NCI-H748 treated with DMSO at 0.1 percent for 48 hours (cell line): ENCODE data around the gene PPIL4.

Experiments
- DNase-seq: peaks from one replicate; lab custom pipeline; 2025; lab: John Stamatoyannopoulos, UW

The PPIL4 gene

GRCh38 chr6:149545754-149546471 lies at the start of gene PPIL4:
TSS of gene PPIL4 (minus strand) at chr6:149546043. CDS start at chr6:149546005, 38 bp downstream.
- DNase-seq = peak; percentile 80

- no peak for DNase-seq
These were observed 47.6 kb upstream of the PPIL4 start for GRCh38 chr6:149593408-149593807.

- no peak for DNase-seq
These were observed 47.1 kb upstream of the PPIL4 start for GRCh38 chr6:149592983-149593382.

GRCh38 chr6:149586149-149586548 lies 40.3 kb upstream of the PPIL4 start:
- no peak for DNase-seq

GRCh38 chr6:149581349-149581748 lies 35.5 kb upstream of the PPIL4 start:
- no peak for DNase-seq

- DNase-seq = no peak
These were observed 35.0 kb upstream of the PPIL4 start for GRCh38 chr6:149580880-149581279.

- DNase-seq = no peak
These were observed 22.2 kb upstream of the PPIL4 start for GRCh38 chr6:149567945-149568585.

GRCh38 chr6:149567194-149567586 lies 21.3 kb upstream of the PPIL4 start:
- no peak for DNase-seq

GRCh38 chr6:149566410-149567193 lies 20.8 kb upstream of the PPIL4 start:
- DNase-seq = peak; percentile 30

GRCh38 chr6:149565527-149566409 lies 19.9 kb upstream of the PPIL4 start, which contains the start of gene GINM1:
TSS of gene GINM1 (plus strand) at chr6:149566375. CDS start at chr6:149566415, 40 bp downstream.
- DNase-seq = peak; percentile 74

- no peak for DNase-seq
These were observed 18.1 kb upstream of the PPIL4 start for GRCh38 chr6:149563928-149564325.

- DNase-seq = no peak
These were observed 17.5 kb upstream of the PPIL4 start for GRCh38 chr6:149563203-149563927.

- no peak for DNase-seq
These were observed 14.9 kb upstream of the PPIL4 start for GRCh38 chr6:149560736-149561135.

- no peak for DNase-seq
These were observed 13.5 kb upstream of the PPIL4 start for GRCh38 chr6:149559389-149559788.

- no peak for DNase-seq
These were observed 12.2 kb upstream of the PPIL4 start for GRCh38 chr6:149558029-149558428.

GRCh38 chr6:149551920-149552319 lies 6.1 kb upstream of the PPIL4 start:
- no peak for DNase-seq

- no peak for DNase-seq
These were observed 537 bp downstream of the PPIL4 start for GRCh38 chr6:149545258-149545753.

- DNase-seq = no peak
These were observed 1.1 kb downstream of the PPIL4 start for GRCh38 chr6:149544646-149545257.

- DNase-seq = no peak
These were observed 4.7 kb downstream of the PPIL4 start for GRCh38 chr6:149541139-149541538.

- DNase-seq = no peak
These were observed 11.1 kb downstream of the PPIL4 start for GRCh38 chr6:149534742-149535141.
